ENCODE data around the gene TLL1. TPM values are rescaled to one million over a fixed set of nuclear protein-coding genes. Genes with fewer than 3 reads are reported as not detected.

Gene TLL1
- total RNA-seq, 1 experiment from 2014 or later = 0.37 TPM

DNA sequence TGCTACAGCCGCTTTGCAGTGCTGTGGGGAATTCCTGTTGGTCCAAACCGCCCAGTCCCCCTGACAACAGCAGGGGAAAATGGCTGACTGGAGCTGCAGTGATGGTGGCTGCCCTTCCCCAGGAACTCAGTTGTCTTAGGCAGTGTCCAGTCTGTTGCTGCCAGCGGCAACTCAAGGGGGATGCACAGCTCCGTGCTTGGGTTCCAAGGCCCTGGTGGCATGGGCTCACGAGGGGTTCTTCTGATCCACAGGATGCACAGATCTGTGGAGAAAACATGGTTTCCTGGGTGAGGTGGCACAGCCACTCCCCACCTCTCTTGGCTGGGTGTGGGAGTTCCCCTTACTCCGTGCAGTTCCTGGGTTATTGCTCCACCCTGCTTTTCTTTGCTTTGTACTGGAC is 261.2 kb downstream of the TLL1 start:
- no TSS peak for BruUV-seq (replicated peaks)
- Histone ChIP-seq H3K4me2 (ENCODE audit: low read length) (no peak overlapping the region), H3K79me2 (ENCODE audit: insufficient read depth, low read length) (no peaks in the 10 kb centered on the region), H3K27me3 (ENCODE audit: insufficient read depth, low read length) (no peaks in the 10 kb centered on the region), H3K9ac (ENCODE audit: low read length) (no peak overlapping the region), H3K4me3 (replicated peaks in 1 of 2; ENCODE audit: low read depth in 1 of 2, low read length in 2 of 2) (no peak overlapping the region), H3K9me2 (ENCODE audit: insufficient read depth) (no peaks in the 10 kb centered on the region), H3K4me1 (ENCODE audit: control insufficient read depth in 1 of 2, insufficient read depth in 2 of 2, low read length in 2 of 2) (no peaks in the 10 kb centered on the region), H3K36me3 (ENCODE audit: control insufficient read depth in 1 of 2, insufficient read depth in 2 of 2, low read length in 2 of 2) (no peaks in the 10 kb centered on the region), H2AFZ (ENCODE audit: low read depth, low read length, poor library complexity, severe bottlenecking) (no peak overlapping the region), H3K9me3 (ENCODE audit: control insufficient read depth in 1 of 2, insufficient read depth in 1 of 2, low read depth in 1 of 2, low read length in 2 of 2) (no peaks in the 10 kb centered on the region), H3K27ac (ENCODE audit: low read depth, low read length) (no peak overlapping the region), H4K20me1 (ENCODE audit: insufficient read depth) (no peaks in the 10 kb centered on the region)
- no peak for DNase-seq (ENCODE audit: low read depth, low spot score)
- ChIA-PET POLR2A (no interaction called here), RAD21 (ENCODE audit: low non-redundant PET in 1 of 2, low total read pairs in 2 of 2, uncharacterized antibody in 2 of 2, unreplicated experiment in 2 of 2) (no interaction called here), CTCF (no interaction called here)
- intact Hi-C loops (cut with micrococcal nuclease) = no loop called here
- ATAC-seq = no peak
- TF ChIP-seq, protein P1, sequence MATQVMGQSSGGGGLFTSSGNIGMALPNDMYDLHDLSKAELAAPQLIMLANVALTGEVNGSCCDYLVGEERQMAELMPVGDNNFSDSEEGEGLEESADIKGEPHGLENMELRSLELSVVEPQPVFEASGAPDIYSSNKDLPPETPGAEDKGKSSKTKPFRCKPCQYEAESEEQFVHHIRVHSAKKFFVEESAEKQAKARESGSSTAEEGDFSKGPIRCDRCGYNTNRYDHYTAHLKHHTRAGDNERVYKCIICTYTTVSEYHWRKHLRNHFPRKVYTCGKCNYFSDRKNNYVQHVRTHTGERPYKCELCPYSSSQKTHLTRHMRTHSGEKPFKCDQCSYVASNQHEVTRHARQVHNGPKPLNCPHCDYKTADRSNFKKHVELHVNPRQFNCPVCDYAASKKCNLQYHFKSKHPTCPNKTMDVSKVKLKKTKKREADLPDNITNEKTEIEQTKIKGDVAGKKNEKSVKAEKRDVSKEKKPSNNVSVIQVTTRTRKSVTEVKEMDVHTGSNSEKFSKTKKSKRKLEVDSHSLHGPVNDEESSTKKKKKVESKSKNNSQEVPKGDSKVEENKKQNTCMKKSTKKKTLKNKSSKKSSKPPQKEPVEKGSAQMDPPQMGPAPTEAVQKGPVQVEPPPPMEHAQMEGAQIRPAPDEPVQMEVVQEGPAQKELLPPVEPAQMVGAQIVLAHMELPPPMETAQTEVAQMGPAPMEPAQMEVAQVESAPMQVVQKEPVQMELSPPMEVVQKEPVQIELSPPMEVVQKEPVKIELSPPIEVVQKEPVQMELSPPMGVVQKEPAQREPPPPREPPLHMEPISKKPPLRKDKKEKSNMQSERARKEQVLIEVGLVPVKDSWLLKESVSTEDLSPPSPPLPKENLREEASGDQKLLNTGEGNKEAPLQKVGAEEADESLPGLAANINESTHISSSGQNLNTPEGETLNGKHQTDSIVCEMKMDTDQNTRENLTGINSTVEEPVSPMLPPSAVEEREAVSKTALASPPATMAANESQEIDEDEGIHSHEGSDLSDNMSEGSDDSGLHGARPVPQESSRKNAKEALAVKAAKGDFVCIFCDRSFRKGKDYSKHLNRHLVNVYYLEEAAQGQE (IDR thresholded peaks at IDR 0.05; ENCODE audit: low read depth) = no peak
- TF ChIP-seq, protein P2, sequence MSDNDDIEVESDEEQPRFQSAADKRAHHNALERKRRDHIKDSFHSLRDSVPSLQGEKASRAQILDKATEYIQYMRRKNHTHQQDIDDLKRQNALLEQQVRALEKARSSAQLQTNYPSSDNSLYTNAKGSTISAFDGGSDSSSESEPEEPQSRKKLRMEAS (IDR thresholded peaks at IDR 0.05) = no peak
- no peak for TF ChIP-seq RAD21 (IDR thresholded peaks at IDR 0.05; ENCODE audit: low read depth)
- TF ChIP-seq SP1 (IDR thresholded peaks at IDR 0.05; ENCODE audit: low read depth) = no peak

DNA sequence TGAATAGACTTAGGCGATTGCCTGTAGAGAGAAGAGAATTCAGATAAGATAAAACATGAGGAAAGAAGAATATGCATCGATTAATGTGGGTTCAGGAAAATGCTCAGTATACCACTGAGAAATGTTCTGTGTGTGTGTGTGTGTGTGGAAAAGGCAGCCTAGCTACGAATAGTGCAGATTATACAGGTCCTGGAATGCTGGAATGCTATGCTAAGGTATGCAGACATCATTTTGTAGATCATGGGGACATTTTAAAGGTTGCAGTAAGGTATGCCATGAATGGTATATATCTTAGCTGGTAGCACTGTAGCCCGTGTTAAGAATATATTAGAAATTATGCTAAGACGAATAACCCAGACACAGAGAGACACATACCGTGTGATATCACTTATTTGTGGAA is 267.9 kb downstream of the TLL1 start:
- TF ChIP-seq POLR2A (IDR thresholded peaks at IDR 0.05; ENCODE audit: borderline replicate concordance, extremely low read depth, insufficient read depth, insufficient read length) (no peak), JUND (IDR thresholded peaks at IDR 0.05) (no peak), SP1 (IDR thresholded peaks at IDR 0.05; ENCODE audit: low read depth) (no peak), CBX3 (IDR thresholded peaks at IDR 0.05; ENCODE audit: low read depth) (no peak), TCF7L2 (IDR thresholded peaks at IDR 0.05; ENCODE audit: borderline replicate concordance, extremely low read depth, insufficient read depth, insufficient read length) (no peak)
- TF ChIP-seq, protein P3, sequence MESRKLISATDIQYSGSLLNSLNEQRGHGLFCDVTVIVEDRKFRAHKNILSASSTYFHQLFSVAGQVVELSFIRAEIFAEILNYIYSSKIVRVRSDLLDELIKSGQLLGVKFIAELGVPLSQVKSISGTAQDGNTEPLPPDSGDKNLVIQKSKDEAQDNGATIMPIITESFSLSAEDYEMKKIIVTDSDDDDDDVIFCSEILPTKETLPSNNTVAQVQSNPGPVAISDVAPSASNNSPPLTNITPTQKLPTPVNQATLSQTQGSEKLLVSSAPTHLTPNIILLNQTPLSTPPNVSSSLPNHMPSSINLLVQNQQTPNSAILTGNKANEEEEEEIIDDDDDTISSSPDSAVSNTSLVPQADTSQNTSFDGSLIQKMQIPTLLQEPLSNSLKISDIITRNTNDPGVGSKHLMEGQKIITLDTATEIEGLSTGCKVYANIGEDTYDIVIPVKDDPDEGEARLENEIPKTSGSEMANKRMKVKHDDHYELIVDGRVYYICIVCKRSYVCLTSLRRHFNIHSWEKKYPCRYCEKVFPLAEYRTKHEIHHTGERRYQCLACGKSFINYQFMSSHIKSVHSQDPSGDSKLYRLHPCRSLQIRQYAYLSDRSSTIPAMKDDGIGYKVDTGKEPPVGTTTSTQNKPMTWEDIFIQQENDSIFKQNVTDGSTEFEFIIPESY (IDR thresholded peaks at IDR 0.05; ENCODE audit: extremely low read depth, insufficient replicate concordance, low read length) = no peak
- TF ChIP-seq, protein P2 (IDR thresholded peaks at IDR 0.05) = no peak
- TF ChIP-seq, protein P4, sequence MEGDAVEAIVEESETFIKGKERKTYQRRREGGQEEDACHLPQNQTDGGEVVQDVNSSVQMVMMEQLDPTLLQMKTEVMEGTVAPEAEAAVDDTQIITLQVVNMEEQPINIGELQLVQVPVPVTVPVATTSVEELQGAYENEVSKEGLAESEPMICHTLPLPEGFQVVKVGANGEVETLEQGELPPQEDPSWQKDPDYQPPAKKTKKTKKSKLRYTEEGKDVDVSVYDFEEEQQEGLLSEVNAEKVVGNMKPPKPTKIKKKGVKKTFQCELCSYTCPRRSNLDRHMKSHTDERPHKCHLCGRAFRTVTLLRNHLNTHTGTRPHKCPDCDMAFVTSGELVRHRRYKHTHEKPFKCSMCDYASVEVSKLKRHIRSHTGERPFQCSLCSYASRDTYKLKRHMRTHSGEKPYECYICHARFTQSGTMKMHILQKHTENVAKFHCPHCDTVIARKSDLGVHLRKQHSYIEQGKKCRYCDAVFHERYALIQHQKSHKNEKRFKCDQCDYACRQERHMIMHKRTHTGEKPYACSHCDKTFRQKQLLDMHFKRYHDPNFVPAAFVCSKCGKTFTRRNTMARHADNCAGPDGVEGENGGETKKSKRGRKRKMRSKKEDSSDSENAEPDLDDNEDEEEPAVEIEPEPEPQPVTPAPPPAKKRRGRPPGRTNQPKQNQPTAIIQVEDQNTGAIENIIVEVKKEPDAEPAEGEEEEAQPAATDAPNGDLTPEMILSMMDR (IDR thresholded peaks at IDR 0.05 in 2 of 3, conservative IDR thresholded peaks at IDR 0.05 in 1 of 3; ENCODE audit: borderline replicate concordance in 1 of 3, insufficient read depth in 1 of 3, low read depth in 2 of 3, low read length in 2 of 3) = no peak
- no peaks in the 10 kb centered on the region for H3K9me2 ChIP-seq (ENCODE audit: insufficient read depth)
- H4K20me1 ChIP-seq (ENCODE audit: insufficient read depth) = no peaks in the 10 kb centered on the region
- no TSS peak for BruUV-seq (replicated peaks)
- H3K4me3 ChIP-seq (replicated peaks in 1 of 2; ENCODE audit: low read depth in 1 of 2, low read length in 2 of 2) = no peak overlapping the region
- no peaks in the 10 kb centered on the region for H3K36me3 ChIP-seq (ENCODE audit: control insufficient read depth in 1 of 2, insufficient read depth in 2 of 2, low read length in 2 of 2)
- no peak overlapping the region for H3K9ac ChIP-seq (ENCODE audit: low read length)
- no peak overlapping the region for H2AFZ ChIP-seq (ENCODE audit: low read depth, low read length, poor library complexity, severe bottlenecking)
- intact Hi-C loops (cut with micrococcal nuclease) = no loop called here
- H3K27ac ChIP-seq (ENCODE audit: low read depth, low read length) = no peak overlapping the region
- ChIA-PET RAD21 (ENCODE audit: low non-redundant PET in 1 of 2, low total read pairs in 2 of 2, uncharacterized antibody in 2 of 2, unreplicated experiment in 2 of 2) (no interaction called here), CTCF (no interaction called here), POLR2A (no interaction called here)
- H3K4me2 ChIP-seq (ENCODE audit: low read length) = no peak overlapping the region
- no peaks in the 10 kb centered on the region for H3K4me1 ChIP-seq (ENCODE audit: control insufficient read depth in 1 of 2, insufficient read depth in 2 of 2, low read length in 2 of 2)
- no peaks in the 10 kb centered on the region for H3K79me2 ChIP-seq (ENCODE audit: insufficient read depth, low read length)
- no peaks in the 10 kb centered on the region for H3K9me3 ChIP-seq (ENCODE audit: control insufficient read depth in 1 of 2, insufficient read depth in 1 of 2, low read depth in 1 of 2, low read length in 2 of 2)
- no peak for DNase-seq (ENCODE audit: low read depth, low spot score)
- no peaks in the 10 kb centered on the region for H3K27me3 ChIP-seq (ENCODE audit: insufficient read depth, low read length)
- ATAC-seq = no peak

All from HCT116 (cell line).